GM18505 (cell line): ENCODE data around the gene DDX47.

Experiments used
- ATAC-seq: cut with Tn5 transposase; IDR thresholded peaks from one replicate; pipeline ENCODE4 v1.9.1; 2021; ENCODE audit not compliant: unreplicated experiment
- POLR2A ChIP-seq: IDR thresholded peaks from 4 replicates; pipeline ENCODE4 v1.6.1; 2011; ENCODE audit warnings: borderline replicate concordance; ENCODE audit not compliant: insufficient read depth, insufficient read length; ENCODE audit errors: extremely low read depth

DDX47 gene

DNA sequence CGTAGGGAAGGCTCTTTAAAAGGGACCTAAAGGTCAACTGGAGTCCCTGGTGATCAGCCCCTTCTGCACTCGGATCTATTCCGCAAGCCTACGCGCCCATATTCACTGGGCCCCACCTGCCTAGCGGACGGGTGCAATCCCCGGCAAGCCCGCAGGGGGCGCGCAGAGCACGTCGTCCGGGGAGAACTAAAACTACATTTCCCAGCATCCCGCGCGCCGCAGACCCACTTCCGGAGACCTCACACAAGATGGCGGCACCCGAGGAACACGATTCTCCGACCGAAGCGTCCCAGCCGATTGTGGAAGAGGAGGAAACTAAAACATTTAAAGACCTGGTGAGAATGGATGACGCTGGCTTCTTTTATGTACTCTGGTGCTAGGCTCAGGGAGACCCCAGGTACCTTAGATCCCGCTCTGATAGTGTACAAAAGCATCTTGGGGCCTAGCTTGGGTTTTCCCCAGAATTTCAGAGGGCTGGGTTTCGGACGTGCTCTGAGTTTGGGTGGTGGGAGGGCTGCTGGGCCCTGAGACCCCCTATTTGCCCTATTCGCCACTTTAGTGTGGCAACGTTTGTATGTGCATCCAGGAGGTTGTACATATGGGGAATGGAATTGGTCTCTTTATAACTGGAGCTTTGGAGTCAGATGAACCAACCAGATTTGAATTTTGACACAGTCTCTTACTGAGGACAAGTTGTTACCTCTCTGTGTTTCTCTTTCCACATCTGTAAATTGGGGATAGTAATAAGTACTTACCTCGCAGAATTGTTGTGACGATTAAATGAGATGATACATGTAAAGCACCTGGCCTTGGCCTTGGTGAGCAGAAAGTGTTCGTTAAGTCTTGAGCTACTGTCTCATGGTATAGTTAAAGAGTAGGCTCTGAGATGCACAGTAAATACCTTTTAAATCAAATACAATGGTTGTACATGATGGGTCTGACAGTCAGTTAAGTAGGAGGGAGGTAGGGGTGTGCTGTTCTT, at the start of gene DDX47:
DDX47 (plus strand) TSS at position 227 of the 982 bp plus-strand sequence; CDS start at position 249, 22 bp downstream.
- ATAC-seq = peak; percentile 88
- TF ChIP-seq POLR2A = peak; percentile 73

DNA sequence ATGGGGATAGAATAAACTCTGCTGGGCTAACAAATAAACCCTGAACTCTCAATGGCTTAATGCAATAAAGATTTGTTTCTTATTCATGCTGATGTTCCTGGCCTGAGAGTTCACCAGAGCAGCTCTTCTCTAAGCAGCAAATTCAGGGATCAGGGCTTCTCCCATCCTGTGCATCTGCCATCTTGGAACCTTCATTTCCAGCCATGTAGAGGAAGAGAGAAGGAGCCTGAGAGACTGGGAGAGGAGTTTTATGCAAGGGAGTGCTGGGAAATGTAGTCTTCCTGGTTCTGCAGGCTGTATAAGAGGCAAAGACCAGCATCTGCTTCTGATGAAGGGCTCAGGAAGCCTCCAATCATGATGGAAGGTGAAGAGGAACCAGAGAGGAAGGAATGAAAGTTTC, 48.3 kb upstream of the DDX47 start:
- TF ChIP-seq POLR2A = no peak
- ATAC-seq = no peak

DNA sequence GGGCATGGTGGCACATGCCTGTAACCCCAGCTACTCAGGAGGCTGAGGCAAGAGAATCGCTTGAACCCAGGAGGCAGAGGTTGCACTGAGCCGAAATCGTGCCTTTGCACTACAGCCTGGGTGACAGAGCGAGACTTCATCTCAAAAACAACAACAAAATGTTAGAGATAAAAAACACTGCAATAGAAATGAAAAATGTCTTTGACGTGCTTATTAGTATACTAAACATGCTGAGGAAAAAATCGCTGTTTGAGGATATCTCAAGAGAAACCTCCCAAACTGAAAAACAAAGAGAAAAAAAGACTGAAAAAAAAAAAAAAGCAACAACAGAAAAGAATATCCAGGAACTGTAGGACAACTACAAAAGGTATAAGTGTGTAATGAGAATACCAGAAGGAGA, 42.9 kb upstream of the DDX47 start:
- ATAC-seq = no peak
- no peak for TF ChIP-seq POLR2A

DNA sequence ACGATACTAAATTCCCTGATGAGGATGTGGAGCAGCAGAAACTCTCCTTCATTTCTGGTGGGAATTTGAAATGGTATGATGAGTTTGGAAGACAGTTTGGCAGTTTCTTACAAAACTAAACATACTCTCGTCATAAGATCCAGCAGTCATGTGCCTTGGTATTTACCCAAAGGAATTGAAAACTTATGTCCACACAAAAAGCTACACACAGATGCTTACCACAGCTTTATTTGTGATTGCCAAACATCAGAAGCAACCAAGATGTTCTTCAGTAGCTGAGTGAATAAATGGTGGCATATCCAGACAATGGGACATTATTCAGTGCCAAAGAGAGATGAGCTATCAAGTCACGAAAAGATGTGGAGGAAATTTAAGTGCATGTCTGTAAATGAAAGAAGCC, 38.4 kb upstream of the DDX47 start:
- TF ChIP-seq POLR2A = no peak

DNA sequence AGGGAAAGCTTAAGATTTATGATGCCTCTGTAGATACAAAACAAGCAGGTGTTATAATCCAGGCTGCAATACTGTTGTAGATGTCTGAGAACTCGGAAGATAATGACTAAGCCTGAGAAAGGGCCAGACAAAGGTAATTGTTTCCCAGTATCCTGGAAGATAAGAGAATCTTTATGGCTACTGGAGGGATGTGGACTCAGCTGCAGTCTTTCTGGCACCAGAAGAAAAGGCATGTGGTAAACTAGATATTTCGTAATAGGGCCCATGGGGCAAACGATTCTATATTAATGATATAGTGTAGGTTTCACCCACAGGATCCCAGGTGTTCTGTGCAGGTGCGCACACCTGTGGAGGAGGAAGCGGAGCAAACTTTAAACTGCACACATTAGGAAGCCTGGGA, 36.9 kb upstream of the DDX47 start:
- no peak for ATAC-seq
- no peak for TF ChIP-seq POLR2A

More for the DNA sequence above, 38.4 kb upstream of the DDX47 start:
- no peak for ATAC-seq

DNA sequence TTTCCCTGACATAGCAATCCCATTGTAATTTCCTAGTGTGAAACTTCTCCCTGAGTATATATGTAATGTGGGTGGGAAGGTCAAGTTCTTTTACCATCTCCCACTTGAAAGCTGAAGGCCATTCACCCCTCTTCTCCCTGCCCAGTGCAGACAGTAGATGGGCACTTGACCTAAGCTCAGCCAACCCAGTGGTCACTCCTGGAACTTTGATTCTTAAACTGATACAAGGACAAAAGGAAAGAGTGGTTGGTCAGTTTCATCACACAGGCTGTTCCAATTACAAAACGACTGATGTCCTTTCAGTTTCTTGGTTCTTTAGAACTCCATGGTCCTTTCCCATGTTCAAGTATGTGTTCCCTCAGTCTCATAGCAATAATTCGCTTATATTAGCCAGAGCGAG, 36.1 kb upstream of the DDX47 start:
- no peak for TF ChIP-seq POLR2A

DNA sequence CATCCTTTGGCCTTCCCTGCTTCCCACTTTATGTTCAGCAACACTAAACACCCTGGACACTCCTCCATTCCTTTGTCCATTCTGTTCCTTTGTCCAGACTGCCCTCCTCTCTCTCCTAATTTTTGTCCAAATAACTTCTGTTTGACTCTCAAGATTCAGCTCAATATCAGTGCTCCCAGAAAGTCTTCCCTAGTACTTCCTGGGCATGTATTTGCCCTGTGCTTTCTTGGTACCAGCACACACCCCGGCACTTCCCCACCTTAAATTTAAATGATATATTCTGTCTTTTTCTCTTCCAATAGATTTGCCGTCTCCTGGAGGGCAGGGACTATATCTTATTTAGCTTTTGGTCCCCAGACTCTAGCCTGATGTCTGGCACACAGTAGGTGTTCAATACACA, 34.1 kb upstream of the DDX47 start:
- ATAC-seq = no peak
- TF ChIP-seq POLR2A = no peak

More for the DNA sequence above, 36.1 kb upstream of the DDX47 start:
- ATAC-seq = no peak

DNA sequence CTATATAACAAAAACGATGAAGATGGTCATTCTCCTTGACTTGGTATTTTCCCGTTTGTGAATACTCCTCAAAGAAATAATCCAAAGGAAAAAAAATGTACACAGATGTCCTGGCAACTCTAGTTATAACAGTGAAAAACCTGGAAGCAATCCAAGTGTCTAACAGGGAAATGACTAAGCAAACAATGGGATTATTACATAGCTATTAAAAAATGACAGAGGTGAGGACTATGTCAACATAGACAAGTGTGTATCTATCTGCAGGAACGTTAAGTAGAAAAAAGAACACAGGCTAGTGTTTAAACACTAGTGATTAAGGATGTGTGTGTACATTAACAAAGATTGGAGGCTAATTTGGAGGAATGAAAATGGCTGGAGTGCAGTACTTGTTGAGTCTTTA, 33.6 kb upstream of the DDX47 start:
- TF ChIP-seq POLR2A = no peak
- ATAC-seq = no peak

DNA sequence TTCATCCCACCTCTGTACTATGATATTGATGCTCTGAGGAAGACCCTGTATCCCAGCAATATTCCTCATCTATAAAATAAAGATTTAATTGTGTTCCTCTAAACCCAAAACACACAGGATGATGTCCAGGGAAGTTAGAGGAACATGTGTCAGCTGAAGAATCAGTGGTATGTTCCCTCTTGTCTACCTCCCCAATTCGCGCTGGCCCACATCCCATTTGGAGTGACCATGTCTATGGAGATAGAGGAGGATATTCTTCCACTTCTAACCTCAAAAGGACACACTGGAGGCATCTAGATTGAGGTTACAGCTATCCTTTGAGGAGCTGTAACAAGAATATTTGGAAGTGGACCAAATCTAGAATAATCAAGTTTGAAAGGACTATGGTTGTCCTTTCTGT, 29.0 kb upstream of the DDX47 start:
- no peak for TF ChIP-seq POLR2A
- ATAC-seq = no peak

DNA sequence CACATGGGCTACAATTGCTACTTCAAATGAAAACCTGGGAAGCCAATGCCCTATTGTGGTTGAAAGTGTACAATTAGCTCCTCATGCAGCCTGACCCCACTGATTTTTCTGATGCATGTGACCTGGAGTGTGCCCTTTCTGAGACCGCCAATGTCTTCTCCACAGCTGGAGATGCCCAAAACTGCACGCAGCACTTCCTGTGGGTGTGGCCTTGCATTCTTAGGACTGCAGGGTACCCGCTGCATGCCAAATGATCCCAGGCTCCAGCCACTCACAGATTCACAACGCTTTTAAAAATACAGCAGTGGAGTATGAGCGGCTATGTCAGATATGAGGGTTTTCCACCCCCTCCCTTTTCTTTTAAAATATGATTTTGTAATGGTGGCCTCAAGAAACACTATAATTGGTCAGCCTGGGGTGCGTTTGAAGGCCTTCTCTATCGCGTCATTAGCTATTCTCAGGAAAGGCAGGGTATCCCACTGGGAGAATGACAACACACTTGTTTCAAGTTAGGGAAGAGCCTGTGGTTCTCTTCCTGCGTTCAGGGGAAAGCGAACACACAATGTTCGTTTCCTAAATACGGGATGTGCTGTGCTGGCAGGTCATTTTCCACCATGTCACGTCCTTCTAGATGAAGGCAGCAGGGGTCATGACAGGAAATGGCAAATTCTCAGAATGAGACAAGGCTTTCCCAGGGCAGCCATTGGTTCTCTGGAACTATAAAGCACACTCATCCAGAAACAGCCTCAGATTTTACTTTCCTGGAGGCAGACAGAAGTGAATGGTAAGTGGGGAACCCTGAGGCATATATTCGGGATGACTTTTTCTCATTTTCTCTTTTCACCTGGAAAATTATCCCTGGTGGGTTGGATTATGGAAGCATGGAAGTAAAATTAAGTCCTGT, 28.0 kb upstream of the DDX47 start, which contains the start of gene APOLD1:
APOLD1 (plus strand) TSS at position 749 of the 904 bp plus-strand sequence; CDS start at position 782, 33 bp downstream.
- no peak for TF ChIP-seq POLR2A
- ATAC-seq = no peak

DNA sequence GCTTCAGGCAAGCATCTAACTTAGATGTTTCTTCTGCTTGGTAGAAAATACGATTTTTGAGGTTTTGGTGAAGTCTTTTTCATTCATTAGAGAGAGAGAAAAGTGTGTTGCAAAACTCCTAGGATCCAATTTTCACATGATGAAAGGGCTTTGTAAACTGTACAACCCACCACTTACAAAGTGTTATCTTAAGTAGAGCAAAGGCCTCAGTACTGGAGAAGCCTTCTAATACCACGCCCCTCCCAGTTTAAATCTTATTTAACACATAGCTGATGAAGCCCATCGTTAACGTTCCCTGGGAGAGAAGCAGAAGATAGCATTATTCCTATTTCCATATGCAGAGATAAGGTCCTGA, 26.8 kb upstream of the DDX47 start:
- peak; percentile 6 for ATAC-seq
- TF ChIP-seq POLR2A = no peak

DNA sequence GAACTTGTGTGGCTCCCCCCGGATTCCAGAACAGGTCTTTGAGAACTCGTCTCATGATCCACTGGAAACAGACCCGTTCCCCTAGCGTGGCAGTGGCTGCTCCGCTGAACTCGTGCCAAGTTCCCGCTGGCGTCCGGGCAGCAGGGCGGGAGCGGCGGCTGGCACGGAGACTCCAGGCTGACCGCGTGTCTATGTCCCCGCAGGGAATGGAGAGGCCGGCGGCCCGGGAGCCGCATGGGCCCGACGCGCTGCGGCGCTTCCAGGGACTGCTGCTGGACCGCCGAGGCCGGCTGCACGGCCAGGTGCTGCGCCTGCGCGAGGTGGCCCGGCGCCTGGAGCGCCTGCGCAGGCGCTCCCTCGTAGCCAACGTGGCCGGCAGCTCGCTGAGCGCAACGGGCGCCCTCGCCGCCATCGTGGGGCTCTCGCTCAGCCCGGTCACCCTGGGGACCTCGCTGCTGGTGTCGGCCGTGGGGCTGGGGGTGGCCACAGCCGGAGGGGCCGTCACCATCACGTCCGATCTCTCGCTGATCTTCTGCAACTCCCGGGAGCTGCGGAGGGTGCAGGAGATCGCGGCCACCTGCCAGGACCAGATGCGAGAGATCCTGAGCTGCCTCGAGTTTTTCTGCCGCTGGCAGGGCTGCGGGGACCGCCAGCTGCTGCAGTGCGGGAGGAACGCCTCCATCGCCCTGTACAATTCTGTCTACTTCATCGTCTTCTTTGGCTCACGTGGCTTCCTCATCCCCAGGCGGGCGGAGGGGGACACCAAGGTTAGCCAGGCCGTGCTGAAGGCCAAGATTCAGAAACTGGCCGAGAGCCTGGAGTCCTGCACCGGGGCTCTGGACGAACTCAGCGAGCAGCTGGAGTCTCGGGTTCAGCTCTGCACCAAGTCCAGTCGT, 26.2 kb upstream of the DDX47 start:
- peak; percentile 92 for TF ChIP-seq POLR2A
- peak; percentile 88 for ATAC-seq

DNA sequence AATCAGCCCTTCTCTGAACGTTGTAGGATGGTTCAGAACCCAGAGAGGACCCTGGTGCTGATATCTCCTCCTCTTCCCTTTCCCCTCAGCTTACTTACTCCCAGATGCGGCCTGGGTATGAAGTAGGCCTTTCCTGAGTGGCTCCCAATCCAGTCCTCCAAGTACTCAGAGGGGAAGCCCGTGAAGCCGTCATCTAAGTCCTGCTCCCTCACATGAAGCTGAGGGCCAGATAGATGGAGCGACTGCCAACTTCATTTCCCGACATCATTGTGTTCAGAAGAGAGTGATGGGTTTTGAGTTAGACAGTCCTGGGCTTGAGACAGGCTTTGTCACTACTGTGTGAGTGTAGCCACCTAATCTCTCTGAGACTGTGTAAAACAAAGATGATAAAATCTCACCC, 25.0 kb upstream of the DDX47 start:
- no peak for TF ChIP-seq POLR2A
- no peak for ATAC-seq

DNA sequence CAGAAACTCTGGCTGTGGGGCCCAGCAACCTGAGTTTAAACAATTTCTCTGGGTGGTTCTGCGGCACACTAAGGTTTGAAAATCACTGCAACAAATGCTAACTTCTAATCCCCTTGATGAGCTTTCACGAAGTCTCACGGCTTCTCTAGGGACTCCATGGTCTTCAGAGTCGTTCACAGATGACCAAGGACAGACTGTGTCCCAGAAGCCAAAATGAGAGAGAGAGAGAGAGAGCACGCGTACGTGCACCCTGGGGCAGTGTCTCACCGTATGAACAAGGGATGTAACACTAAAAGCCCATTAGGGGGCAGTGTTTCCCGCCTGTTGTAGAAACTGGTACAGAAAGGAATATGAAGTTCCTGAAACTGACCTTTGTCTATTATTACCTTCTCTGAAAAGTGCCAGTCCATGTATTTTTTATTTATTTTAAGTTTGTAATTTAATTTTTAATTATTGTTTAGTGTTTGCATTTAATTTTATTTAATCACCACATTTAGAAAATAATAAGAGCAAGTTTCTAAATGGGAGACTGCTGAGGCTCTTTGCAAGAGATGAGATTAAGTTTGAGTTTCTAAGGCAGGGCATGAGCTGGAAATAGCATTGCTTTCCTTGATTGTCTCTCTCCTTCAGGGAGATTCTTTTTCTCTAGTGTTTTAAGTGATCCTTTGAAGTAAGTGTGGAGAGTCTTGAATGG, 24.3 kb upstream of the DDX47 start:
- no peak for TF ChIP-seq POLR2A
- peak; percentile 48 for ATAC-seq
